SU-DHL-6 (cell line): ENCODE measurements around the gene VRK3.

Source experiments
- EZH2phosphoT487 ChIP-seq: fragments of 200-600 bp; sonication (generic), shearing (Covaris generic); conservative IDR thresholded peaks from 2 replicates; pipeline ENCODE4 v1.6.1; 2018; ENCODE audit warnings: mild to moderate bottlenecking, antibody characterized with exemption, low read length, moderate library complexity, mixed read lengths
- TF ChIP-seq, protein P1 (sequence below): fragments of 200-600 bp; sonication (generic); IDR thresholded peaks from one replicate; pipeline ENCODE4 v1.5.1; 2017; ENCODE audit warnings: antibody characterized with exemption, mild to moderate bottlenecking, low read length, moderate library complexity; ENCODE audit not compliant: insufficient read depth, poor library complexity, severe bottlenecking

DNA sequence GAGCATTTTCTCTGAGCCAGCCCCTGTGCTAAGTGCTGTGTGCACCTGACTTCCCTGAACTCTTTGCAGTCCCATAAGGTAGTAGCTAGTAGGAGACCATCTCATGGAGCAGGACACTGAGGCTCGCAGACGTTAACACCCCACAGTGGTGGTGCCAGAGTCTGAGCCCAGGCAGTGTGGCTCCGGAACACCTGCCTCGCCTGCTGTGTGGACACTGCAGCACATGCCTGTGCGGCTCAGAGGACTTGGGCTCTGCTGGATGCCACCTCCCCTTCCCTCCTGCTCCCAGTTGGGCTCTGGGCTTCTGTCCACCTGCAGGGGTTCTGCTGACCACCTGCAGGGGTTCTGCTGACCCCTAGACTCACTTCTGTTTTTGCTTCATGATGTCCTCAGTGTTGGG is 37.2 kb downstream of the VRK3 start:
- TF ChIP-seq, protein P1, sequence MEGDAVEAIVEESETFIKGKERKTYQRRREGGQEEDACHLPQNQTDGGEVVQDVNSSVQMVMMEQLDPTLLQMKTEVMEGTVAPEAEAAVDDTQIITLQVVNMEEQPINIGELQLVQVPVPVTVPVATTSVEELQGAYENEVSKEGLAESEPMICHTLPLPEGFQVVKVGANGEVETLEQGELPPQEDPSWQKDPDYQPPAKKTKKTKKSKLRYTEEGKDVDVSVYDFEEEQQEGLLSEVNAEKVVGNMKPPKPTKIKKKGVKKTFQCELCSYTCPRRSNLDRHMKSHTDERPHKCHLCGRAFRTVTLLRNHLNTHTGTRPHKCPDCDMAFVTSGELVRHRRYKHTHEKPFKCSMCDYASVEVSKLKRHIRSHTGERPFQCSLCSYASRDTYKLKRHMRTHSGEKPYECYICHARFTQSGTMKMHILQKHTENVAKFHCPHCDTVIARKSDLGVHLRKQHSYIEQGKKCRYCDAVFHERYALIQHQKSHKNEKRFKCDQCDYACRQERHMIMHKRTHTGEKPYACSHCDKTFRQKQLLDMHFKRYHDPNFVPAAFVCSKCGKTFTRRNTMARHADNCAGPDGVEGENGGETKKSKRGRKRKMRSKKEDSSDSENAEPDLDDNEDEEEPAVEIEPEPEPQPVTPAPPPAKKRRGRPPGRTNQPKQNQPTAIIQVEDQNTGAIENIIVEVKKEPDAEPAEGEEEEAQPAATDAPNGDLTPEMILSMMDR, result no peak
- no peak for TF ChIP-seq EZH2phosphoT487
